Measurements from ENCODE around the gene EIF3B.
"Not testable (repeated sequence)": the region's sequence is repeated elsewhere in the genome, so short reads cannot be mapped to it uniquely, and the experiment has no call there.

Gene EIF3B

DNA sequence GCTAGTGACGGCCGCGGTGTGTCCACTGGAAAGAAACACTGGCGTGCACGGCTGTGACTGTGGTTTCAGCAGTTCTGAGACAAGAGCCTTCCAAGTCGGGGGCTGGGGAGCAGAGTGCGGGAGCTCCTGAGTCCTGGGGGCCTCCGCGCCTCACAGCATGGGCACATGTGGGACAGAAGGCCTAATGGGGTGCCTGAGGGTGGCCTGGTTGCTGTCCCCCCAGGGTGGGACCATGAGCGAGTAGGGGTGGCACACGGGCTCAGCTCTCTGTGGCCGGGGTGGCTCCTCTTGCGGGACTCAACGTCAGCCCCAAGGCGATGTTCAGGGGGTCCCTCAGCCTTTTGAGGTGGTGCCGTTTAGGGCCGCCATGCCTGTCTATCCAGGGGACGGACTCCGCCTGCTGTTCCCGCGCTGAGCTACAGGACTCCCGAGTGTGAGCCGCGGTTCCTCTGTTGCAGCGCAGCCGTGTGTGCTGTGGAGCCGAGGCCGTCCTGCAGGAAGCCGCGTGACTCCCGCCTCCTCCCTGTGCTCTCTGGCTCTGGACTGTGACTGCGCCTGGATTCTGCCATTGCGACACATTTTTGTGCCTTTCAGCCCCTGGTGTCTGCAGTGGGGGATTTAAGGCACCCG is 25.3 kb downstream of the EIF3B start:
- TF ChIP-seq, protein P1, sequence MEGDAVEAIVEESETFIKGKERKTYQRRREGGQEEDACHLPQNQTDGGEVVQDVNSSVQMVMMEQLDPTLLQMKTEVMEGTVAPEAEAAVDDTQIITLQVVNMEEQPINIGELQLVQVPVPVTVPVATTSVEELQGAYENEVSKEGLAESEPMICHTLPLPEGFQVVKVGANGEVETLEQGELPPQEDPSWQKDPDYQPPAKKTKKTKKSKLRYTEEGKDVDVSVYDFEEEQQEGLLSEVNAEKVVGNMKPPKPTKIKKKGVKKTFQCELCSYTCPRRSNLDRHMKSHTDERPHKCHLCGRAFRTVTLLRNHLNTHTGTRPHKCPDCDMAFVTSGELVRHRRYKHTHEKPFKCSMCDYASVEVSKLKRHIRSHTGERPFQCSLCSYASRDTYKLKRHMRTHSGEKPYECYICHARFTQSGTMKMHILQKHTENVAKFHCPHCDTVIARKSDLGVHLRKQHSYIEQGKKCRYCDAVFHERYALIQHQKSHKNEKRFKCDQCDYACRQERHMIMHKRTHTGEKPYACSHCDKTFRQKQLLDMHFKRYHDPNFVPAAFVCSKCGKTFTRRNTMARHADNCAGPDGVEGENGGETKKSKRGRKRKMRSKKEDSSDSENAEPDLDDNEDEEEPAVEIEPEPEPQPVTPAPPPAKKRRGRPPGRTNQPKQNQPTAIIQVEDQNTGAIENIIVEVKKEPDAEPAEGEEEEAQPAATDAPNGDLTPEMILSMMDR (IDR thresholded peaks at IDR 0.05): no peak
- no peak for DNase-seq (ENCODE audit: low spot score)
- no peak overlapping the region for H3K27ac ChIP-seq
- H3K4me3 ChIP-seq: no peak overlapping the region

DNA sequence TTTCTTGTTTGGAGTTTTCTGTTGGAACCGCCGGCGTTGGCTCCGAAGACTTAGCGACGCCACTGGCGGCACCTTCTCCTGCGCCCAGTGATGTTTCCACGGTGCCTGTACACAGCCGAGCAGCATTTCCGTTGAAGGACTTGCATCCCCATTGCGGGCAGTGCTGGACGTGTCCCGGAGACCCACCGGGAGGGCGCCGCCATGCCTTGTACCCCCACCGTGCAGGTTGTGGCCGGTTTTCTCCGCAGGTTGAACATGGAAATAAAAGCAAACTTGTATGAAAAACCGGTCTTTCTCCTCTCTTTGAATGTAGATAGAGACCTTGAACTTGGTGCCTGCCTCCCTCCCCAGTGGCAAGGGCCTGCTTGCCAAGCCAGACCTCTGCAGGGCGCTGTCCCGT is 25.8 kb downstream of the EIF3B start:
- no peak for DNase-seq (ENCODE audit: low spot score)
- TF ChIP-seq, protein P1 (IDR thresholded peaks at IDR 0.05): no peak

DNA sequence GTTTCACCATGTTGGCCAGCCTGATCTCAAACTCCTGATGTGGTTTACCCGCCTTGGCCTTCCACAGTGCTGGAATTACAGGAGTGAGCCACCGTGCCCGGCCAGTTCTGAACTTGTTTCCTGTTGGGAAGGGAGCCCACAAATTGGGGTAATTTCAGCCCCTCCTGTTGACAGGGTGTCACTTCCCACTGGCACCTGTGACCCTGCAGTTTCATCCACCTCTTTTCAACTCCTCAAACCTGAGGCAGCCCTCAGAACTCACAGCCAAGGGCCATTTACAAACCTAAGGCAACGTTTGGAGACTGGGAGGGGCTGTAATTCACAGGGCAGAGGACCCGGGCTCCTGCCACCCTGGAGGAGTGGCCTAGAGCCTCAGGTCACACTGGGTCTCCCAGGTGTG is 26.6 kb downstream of the EIF3B start:
- no peak for DNase-seq (ENCODE audit: low spot score)
- H3K4me3 ChIP-seq: no peak overlapping the region
- no peak overlapping the region for H3K27ac ChIP-seq
- TF ChIP-seq, protein P1 (IDR thresholded peaks at IDR 0.05): no peak

More for the DNA sequence above, 25.8 kb downstream of the EIF3B start:
- H3K4me3 ChIP-seq: no peak overlapping the region
- H3K27ac ChIP-seq: no peak overlapping the region

DNA sequence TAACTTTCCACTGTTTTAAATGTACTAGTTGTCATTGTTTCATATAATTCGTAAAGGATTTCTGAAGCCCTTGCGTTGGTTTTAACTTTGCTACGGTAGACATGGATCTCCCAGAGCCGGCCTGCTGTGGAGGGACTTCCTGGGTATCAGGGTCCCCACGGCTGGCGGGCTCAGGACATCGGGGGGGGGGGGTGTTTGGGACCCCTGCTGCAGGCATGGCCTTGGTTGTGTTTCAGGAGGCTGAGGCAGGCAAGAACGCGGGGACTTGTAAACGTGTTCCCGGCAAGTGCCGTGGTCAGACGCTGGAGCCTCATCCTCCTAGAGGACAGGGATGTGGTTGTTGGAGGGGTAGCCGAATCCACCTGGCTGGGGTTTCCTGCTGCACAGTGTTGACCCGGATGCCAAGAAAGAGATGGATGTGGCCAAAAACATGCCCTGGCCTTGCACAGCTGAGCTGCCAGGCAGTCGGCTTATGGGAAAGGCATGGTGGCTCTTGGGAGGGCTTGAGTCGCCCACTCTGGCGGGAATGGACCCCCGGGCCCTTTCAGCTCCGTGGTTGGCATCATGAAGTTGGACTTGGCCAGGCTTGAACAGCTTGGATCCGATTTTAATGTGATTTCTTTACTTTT is 27.4 kb downstream of the EIF3B start:
- H3K27ac ChIP-seq: no peak overlapping the region
- no peak for DNase-seq (ENCODE audit: low spot score)
- TF ChIP-seq, protein P1 (IDR thresholded peaks at IDR 0.05): no peak
- H3K4me3 ChIP-seq: no peak overlapping the region

DNA sequence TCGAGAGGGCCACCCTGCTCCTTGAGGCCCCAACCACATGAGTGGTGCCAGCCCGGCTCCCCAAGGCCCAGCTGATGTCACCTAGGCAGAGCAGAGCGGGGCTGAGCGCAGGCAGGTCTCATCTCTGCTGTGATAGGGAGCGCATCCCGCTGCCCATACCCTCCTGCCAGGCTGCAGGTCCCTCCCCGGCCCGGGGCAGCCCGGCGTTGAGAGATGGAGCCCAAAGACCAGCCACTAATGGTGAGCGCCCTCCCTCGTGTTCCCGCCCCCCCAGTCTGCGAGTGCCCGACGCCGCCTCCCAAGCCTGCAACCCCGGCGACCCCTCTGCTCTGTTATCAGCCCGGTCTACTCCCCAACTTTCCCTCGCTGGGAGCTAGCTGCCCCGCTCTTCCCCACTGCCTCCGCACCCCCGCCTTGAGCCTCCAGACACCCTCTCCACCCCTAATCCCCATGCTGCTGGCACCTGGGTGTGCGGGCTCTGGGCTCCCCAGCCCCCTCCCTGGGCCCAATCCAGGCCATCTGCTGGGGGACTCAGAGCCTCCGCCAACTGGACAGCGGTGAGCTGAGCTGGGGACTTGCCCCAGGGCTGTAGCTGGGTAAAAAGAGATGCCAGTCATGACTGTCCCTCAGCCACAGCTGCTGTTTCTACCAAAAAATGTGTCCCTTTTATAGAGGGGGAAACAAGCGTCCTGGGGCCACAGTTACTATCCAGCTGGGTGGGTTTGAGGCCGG is 29.1 kb downstream of the EIF3B start:
- H3K27ac ChIP-seq: no peak overlapping the region
- no peak overlapping the region for H3K4me3 ChIP-seq
- TF ChIP-seq, protein P1 (IDR thresholded peaks at IDR 0.05): no peak
- no peak for DNase-seq (ENCODE audit: low spot score)

DNA sequence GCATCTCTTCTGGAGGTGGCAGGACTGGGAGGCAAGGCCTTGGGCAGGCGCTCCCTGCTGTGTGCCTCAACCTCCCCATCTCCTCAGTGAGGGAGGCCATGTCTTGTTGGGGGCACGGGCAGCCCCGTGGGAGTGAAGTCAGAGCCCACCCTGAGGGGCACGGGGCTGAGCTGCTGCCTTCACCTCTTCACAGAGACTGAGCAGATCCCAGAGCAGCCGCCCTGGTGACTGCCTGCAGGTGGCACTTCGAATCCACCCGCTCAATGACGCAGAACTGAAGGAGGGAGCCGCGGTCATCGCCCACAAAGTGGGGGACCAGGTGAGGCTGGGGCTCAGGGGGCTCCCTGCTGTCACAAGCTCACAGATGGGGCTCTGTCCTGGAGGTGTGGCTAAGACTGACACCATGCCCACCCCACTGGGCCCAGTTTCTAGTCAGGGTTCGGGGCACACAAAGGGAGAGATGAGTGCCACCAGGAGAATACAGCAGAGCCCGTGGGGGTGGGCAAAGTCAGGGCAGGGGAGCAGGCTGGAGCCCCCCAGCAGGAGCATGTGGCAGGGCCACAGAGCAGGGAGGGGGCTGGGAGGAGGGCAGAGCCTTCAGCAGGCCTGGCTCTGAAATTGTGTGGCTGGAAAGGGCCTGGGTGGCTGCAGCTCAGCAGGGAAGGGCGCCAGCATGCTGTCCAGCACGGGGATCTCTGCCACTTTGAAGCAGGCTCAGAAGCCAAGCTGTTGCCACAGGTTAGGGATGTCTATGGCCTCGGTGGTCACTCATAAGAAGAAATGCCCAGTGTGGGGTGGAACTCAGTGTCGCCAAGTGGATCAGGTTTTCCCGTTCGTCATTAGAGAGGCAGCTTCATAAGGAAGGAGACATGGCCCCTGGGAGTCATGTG is 30.0 kb downstream of the EIF3B start:
- TF ChIP-seq, protein P1 (IDR thresholded peaks at IDR 0.05): no peak
- DNase-seq (ENCODE audit: low spot score): no peak
- no peak overlapping the region for H3K27ac ChIP-seq
- no peak overlapping the region for H3K4me3 ChIP-seq

DNA sequence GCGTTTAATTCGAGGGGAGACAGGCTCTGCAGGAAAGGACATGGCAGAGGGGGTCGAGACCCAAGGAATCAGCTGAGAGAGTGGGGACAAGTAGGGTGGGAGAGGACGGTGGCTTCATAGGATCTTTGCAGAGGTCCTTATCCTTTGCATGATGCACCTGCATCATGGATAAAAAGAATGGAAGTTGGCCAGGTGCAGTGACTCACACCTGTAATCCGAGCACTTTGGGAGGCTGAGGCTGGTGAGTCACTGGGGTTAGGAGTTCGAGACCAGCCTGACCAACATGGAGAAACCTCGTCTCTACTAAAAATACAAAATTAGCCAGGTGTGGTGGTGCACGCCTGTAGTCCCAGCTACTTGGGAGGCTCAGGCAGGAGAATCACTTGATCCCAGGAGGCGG is 31.5 kb downstream of the EIF3B start:
- H3K4me3 ChIP-seq; DNase-seq (ENCODE audit: low spot score); H3K27ac ChIP-seq: not testable (repeated sequence)

Data from coronary artery (tissue), 2 donors.